Left hindlimb (tissue), 1 donor: ENCODE results near the gene CYP1B1.
"Not testable (repeated sequence)": the region's sequence is repeated elsewhere in the genome, so short reads cannot be mapped to it uniquely, and the experiment has no call there.

ENCODE experiments used
- DNase-seq: peaks from one replicate; pipeline ENCODE4 v3.0.0-alpha.2; 2018

Gene CYP1B1

DNA sequence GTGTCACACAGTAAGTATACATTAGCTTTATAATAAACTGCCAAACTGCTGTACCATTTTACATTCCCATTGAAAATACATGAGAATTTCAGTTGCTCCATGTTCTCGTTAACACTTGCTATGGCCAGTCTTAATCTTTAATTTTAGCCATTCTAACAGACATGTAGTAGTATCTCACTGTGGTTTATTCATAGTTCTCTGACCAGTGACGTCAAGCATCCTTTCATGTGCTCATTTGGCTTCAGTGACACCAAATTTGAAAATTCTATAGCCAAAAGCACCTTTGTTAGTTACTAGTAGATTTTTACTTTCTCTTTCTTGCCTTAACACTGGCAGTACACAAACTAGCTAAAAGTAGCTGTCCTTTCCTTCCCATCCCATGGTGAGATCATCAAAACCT is 43.0 kb downstream of the CYP1B1 start:
- DNase-seq: no peak

DNA sequence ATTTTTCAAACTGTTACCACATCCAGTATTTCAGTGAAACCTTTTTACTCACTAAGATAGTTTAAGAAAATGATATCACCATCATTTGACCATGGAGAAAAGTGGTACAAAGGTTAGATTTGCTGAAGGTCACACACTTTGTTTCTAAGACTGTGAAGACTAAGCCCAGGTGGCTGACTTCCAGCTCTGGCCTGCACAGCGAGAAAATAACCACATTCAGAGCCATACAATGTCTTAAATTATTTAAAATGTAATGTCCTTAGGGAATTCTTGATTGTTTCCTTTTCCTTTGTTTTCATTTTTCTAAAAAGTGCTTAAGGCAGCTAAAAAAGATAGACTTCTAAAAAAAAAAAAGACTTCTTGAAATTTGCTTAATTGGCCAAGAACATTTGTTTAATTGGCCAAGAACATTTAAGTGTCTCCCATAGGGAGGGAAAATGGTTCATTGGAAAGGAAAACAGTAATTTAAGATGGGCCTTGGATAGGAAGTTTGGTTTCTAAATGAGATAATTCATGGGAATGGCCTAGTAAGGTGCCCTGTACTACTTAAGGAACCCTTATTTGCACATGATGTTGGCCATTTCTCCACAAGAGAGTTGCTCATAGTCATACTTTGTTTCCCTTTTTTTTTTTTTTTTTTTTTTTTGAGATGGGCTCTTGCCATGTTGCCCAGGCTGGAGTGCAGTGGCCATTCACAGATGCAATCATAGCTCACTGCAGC is 45.2 kb downstream of the CYP1B1 start:
- DNase-seq: no peak

DNA sequence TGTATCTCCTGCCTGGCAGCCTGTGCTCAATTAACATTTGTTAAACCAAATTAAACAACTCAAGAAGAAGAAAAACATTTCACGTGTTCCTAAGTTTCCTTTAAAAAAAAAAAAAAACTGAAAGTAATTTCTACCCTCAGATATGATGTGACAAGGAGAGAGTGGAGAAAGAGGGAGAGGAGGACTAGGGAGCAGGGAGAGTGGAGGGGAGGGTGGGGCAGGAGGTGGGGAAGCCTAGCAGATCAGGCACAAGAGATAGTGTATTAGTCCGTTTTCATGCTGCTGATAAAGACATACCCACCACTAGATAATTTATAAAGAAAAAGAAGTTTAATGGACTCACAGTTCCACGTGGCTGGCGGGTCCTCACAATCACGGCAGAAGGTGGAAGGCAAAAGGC is 46.4 kb downstream of the CYP1B1 start:
- no peak for DNase-seq

DNA sequence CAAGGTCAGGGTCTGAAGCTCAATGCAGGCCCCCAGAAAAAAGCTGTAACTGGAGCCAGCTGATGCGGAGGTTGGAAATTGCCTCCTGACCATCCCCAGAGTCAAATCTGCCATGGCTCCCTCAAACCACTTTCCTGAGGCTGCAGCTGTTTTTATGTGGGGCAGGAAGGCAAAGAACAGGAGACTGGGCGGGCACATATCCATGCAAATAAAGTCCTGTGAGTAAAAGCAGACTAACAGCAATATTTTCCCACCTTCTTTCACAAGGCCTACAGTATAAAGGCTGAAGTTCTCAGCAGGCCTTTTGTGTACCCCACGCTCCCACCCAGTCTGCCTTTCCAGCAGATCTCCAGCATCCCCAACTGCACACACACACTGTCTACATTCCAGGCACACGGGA is 47.1 kb downstream of the CYP1B1 start:
- no peak for DNase-seq

DNA sequence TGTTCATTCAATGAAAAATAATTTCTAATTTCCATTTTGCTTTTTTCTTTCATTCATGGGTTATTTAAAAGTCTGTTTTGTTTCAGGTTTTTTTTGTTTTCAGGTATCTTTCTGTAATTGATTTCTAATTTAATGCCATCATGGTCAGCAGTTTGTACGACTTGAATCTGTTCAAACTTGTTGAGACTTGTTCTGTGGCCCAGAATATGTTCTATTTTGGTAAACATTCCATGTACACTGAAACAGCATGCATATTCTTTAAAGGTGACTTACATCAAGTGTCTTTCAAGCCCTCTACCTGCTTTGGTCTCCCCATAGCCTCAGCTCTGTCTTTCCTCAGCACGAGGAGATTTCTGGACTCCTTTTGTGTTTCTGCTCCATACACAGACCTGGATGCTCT is 49.1 kb downstream of the CYP1B1 start:
- DNase-seq: no peak

DNA sequence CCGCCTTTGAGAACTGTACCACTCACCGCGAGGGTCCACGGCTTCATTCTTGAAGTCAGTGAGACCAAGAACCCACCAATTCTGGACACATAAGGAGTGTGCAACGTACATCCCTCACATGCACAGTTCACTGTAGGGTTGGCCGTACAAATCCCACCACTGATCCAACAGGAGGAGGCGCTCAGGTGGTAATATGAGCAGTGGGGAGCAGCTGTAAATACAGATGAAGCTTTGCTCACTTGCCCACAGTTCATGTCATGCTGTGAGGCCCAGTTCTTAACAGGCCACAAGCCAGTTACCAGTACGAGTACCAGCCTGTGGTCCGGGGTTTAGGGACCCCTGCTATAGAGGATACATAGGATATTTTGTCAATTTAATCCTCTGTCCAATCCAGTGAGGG is 54.4 kb downstream of the CYP1B1 start:
- DNase-seq: no peak

DNA sequence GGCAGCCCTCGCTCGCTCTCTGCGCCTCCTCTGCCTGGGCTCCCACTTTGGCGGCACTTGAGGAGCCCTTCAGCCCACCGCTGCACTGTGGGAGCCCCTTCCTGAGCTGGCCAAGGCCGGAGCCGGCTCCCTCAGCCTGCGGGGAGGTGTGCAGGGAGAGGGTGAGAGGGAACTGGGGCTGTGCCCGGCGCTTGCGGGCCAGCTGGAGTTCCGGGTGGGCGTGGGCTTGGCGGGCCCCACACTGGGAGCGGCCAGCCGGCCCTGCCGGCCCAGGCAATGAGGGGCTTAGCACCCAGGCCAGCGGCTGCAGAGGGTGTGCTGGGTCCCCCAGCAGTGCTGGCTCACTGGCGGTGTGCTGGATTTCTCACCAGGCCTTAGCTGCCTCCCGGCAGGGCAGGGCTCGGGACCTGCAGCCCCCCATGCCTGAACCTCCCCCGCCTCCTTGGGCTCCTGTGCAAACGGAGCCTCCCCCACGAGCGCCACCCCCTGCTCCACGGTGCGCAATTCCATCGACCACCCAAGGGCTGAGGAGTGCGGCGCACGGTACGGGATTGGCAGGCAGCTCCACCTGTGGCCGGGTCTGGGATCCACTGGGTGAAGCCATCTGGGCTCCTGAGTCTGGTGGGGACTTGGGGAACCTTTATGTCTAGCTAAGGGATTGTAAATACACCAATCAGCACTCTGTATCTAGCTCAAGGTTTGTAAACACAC is 55.4 kb downstream of the CYP1B1 start:
- not testable (repeated sequence) for DNase-seq

DNA sequence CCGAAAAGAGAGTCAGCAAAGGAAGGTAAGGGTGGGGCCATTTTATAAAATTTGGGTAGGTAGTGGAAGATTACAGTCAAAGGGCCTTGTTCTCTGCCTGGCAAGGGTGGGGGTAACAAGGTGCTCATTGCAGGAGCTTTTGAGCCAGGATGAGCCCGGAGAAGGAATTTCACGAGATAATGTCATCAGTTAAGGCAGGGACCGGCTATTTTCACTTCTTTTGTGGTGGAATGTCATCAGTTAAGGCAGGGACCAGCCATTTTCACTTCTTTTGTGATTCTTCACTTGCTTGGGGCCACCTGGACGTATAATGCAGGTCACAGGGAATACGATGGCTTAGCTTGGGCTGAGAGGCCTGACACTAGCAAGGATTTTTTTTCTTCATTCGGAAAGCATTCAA is 58.1 kb downstream of the CYP1B1 start:
- DNase-seq: no peak
